Right lobe of liver (tissue), 4 donors: ENCODE results near the gene DAB2.

Experiments used
- CTCF ChIP-seq, 4 donors: fragments of 200-600 bp in 3 of 4; fragments of 450-650 bp in 1 of 4; IDR thresholded peaks; one replicate each; pipeline versions ENCODE4 v1.5.1 to v1.8.0; 2016 to 2022; ENCODE audit warnings: antibody characterized with exemption in 4 of 4, mild to moderate bottlenecking in 2 of 4
- POLR2A ChIP-seq: fragments of 450-650 bp; IDR thresholded peaks from one replicate; pipeline ENCODE4 v1.6.1; 2017; ENCODE audit warnings: antibody characterized with exemption, mild to moderate bottlenecking
- donor health status: DM: no; HTN: no; CAD: no.
- donor health status: DM: no; HTN: no; CAD: no.
- donor health status: DM: no; HTN: yes; CAD: no.

- no peak for TF ChIP-seq CTCF (IDR thresholded peaks at IDR 0.05)
- TF ChIP-seq POLR2A = no peak
Measured at GRCh38 chr5:39440958-39441624, 16.3 kb upstream of the DAB2 start.
